GM19193 (cell line): ENCODE results near the gene ETV6.

Experiments used
- POLR2A ChIP-seq: IDR thresholded peaks from 4 replicates; pipeline ENCODE4 v1.6.1; 2011; ENCODE audit not compliant: insufficient read depth, insufficient read length; ENCODE audit errors: extremely low read depth

ETV6 gene

GRCh38 chr12:11824069-11824468 lies 174.6 kb downstream of the ETV6 start:
- TF ChIP-seq POLR2A, result no peak

- no peak for TF ChIP-seq POLR2A
Measured at GRCh38 chr12:11824736-11825135, 175.3 kb downstream of the ETV6 start.

GRCh38 chr12:11825278-11825677 lies 175.8 kb downstream of the ETV6 start:
- TF ChIP-seq POLR2A, result no peak

DNA sequence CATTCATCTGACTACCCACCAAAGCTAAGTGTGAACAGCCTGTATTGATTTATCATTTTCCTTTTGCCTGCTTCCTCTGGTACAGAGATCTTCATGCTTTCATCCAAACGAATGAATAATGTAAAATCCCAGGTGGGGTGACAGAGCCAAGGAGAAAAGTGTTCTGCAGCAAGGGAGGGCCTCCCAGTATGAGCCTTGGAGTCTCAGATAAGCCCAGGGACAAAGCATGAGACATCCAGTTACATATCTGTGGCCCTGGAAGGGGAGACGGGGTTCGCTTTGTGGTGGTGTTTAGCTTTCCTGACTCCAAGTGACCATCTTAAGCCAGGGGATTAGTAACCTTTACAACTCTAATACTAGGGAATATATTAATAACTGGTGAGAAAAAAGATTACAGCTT lies 177.1 kb downstream of the ETV6 start:
- no peak for TF ChIP-seq POLR2A

- TF ChIP-seq POLR2A, result no peak
Measured at GRCh38 chr12:11827091-11828061, 177.9 kb downstream of the ETV6 start.

- no peak for TF ChIP-seq POLR2A
Measured at GRCh38 chr12:11829764-11830194, 180.3 kb downstream of the ETV6 start.

DNA sequence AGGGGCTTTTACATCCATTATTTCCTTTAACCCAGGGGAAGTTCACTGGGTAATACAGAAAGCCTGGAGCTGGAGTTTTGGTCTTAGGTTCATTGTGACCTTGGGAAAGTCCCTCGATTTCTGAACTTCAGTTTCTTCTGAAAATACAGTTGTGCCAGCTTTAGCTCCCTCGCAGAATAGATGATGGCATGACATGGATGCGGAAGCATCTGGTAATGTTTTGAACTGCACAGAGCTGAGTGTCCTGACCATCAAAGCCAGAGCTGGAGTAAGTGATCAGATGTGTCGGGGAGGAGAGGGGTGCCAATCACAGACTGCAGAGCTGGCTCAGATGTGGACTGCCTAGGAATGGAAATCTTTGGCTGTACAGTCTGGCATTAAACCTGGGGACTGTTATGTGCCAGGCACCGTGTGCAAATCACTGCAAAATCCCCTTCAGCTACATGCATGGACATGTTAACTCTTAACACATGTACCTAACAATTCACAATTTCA lies 180.9 kb downstream of the ETV6 start:
- peak; percentile 18 for TF ChIP-seq POLR2A

GRCh38 chr12:11832093-11832492 lies 182.6 kb downstream of the ETV6 start:
- no peak for TF ChIP-seq POLR2A

- TF ChIP-seq POLR2A, result no peak
Measured at GRCh38 chr12:11833174-11833895, 183.9 kb downstream of the ETV6 start.

GRCh38 chr12:11834104-11834812 lies 184.8 kb downstream of the ETV6 start:
- TF ChIP-seq POLR2A, result no peak

GRCh38 chr12:11834931-11835330 lies 185.5 kb downstream of the ETV6 start:
- TF ChIP-seq POLR2A, result no peak

- TF ChIP-seq POLR2A, result peak; percentile 70
Measured at GRCh38 chr12:11836282-11837151, 187.0 kb downstream of the ETV6 start.

GRCh38 chr12:11837216-11837934 lies 187.9 kb downstream of the ETV6 start:
- TF ChIP-seq POLR2A, result no peak

DNA sequence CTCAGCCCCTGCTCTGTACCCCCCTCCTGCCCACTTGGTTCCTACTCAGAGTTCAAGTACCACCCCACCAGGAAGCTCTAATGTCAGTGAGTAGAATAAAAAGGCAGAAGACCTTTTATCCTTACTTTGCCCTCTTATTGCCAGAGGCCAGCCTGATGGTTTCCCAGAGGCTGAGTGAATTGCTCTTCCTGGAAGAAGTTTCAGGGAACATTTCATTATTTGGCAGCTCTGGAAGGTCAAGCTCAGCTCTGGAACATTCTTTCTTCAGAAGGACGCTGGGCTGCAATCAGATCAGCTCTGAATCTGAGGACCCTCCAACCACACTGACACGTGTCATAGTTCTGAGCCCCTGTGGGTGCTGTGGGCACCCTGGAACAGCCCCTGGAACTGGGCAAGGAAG lies 188.9 kb downstream of the ETV6 start:
- no peak for TF ChIP-seq POLR2A

DNA sequence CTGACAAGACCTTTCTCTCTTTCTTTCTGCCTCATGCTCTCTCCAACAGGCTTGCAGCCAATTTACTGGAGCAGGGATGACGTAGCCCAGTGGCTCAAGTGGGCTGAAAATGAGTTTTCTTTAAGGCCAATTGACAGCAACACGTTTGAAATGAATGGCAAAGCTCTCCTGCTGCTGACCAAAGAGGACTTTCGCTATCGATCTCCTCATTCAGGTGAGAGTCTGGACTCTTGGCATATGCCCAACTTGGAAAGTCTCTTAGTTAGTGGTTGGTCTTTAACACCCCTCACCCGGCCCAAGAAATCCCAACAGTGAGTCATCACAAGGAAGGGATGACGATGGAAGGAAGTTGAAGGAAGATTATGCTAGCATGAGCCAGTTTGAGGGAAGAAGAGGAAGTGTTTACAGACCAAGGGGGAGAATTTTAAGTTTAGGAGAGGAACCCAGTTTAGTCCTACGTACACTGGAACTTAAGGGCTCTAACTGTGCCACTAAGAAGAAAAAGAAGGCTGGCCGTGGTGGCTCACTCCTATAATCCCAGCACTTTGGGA lies 189.7 kb downstream of the ETV6 start:
- TF ChIP-seq POLR2A, result no peak
